Thoracic aorta (tissue), 2 donors: ENCODE results near the gene POLR3A. TPM values are rescaled to one million over a fixed set of nuclear protein-coding genes. Genes with fewer than 3 reads are reported as not detected.

Experiments used
- ATAC-seq: fragments of 150-250 bp; one replicate; pipeline ENCODE4 v1.8.0; 2017; ENCODE audit warnings: low read depth; ENCODE audit not compliant: insufficient number of reproducible peaks, low FRiP score
- DNase-seq: peaks from one replicate; pipeline ENCODE4 v3.0.0-alpha.2; 2020; ENCODE audit warnings: low spot score
- H3K27ac ChIP-seq, 2 donors: fragments of 200-600 bp; sonication (generic); 1 replicate in 1 of 2; 2 replicates in 1 of 2; pipeline ENCODE4 v1.5.1; 2016; ENCODE audit warnings: mild to moderate bottlenecking in 2 of 2, moderate library complexity in 2 of 2
- H3K27me3 ChIP-seq: fragments of 200-600 bp; sonication (generic); replicated peaks from 2 replicates; pipeline ENCODE4 v1.6.0; 2016; ENCODE audit warnings: mild to moderate bottlenecking; ENCODE audit not compliant: insufficient read depth
- H3K36me3 ChIP-seq: fragments of 200-600 bp; sonication (generic); one replicate; pipeline ENCODE4 v1.5.1; 2016
- H3K4me1 ChIP-seq, 2 donors: fragments of 200-600 bp; sonication (generic); 1 replicate in 1 of 2; 2 replicates in 1 of 2; pipeline versions ENCODE4 v1.5.1 to v1.6.0; 2016; ENCODE audit warnings: low read depth in 2 of 2, mild to moderate bottlenecking in 1 of 2; ENCODE audit not compliant: control insufficient read depth in 1 of 2
- H3K4me3 ChIP-seq: fragments of 200-600 bp; sonication (generic); 2 replicates; pipeline ENCODE4 v1.5.1; 2016; ENCODE audit warnings: mild to moderate bottlenecking
- H3K9me3 ChIP-seq: fragments of 200-600 bp; sonication (generic); 2 replicates; pipeline ENCODE4 v1.5.1; 2016
- CTCF ChIP-seq: fragments of 200-600 bp; sonication (generic); IDR thresholded peaks from one replicate; pipeline ENCODE4 v1.5.1; 2019; ENCODE audit warnings: antibody characterized with exemption
- total RNA-seq, 2 donors: library from RNA; depleted of rRNA; stranded (reverse); fragments of >200 nt; gene quantifications; one replicate each; pipeline versions ENCODE4 v1.1.0 to v1.2.3, GENCODE V29; 2016

Gene POLR3A
- total RNA-seq, 2 donors from 2014 or later: 12.3 to 19.3 TPM

- ATAC-seq (no peak), DNase-seq (no peak)
- no peak for TF ChIP-seq CTCF
- H3K4me1 ChIP-seq: peaks cover 0 to 19% of the 10 kb centered on the region in 2 donors
- H3K9me3 ChIP-seq: no peaks in the 10 kb centered on the region
- H3K27me3 ChIP-seq: no peaks in the 10 kb centered on the region
- H3K27ac ChIP-seq: no peak overlapping the region
- no peak overlapping the region for H3K4me3 ChIP-seq
- peaks cover 29% of the 10 kb centered on the region for H3K36me3 ChIP-seq
These were observed 12.9 kb upstream of the POLR3A start for GRCh38 chr10:78042058-78042751.

DNA sequence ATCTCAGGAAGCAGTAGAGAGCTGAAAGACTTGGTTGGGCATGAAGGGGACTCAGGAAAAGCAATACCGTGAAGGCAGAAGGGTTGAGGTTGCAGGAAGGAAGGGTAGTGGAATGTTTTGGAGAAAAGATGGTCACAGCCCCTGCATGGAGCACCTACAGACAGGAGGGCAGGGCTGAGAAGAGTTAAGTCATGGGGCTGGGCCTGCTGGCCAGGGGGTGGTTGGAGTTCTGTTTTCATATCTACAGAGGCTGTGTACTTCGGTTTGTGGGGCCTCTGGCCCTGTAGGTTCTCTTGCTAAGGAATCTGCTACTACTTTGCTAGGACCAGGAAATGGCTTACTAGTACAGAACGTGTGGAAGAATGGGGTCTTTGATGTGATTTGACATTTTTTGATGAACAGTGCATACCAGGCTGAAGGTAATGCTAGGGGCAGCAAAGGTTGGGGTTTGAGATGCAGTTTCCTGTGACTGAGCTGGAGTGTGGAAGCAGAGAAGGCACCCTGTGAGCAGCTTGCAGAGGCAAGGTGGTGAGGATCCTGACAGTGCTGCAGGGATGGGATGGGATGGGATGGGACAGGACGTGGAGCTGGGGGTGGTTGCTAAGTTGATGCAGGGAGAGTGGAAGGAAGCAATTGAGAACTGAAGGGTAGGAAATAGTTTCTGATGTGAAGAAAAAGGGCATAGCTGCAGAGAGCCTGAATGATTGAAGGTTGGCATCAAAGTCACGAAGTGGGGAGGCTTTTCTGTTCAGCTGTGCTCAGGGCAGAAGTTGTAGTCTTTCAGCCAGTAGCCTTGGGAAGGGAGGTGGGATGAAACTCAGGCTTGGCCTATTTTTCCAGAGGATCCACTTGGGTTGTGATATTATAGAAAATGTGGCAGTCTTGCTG is 12.1 kb upstream of the POLR3A start:
- Histone ChIP-seq H3K27me3 (no peaks in the 10 kb centered on the region), H3K27ac (no peak overlapping the region), H3K4me3 (no peak overlapping the region), H3K9me3 (no peaks in the 10 kb centered on the region), H3K36me3 (peaks cover 37% of the 10 kb centered on the region), H3K4me1 (peaks cover 2 to 27% of the 10 kb centered on the region in 2 donors)
- ATAC-seq (no peak), DNase-seq (no peak)
- TF ChIP-seq CTCF: no peak

DNA sequence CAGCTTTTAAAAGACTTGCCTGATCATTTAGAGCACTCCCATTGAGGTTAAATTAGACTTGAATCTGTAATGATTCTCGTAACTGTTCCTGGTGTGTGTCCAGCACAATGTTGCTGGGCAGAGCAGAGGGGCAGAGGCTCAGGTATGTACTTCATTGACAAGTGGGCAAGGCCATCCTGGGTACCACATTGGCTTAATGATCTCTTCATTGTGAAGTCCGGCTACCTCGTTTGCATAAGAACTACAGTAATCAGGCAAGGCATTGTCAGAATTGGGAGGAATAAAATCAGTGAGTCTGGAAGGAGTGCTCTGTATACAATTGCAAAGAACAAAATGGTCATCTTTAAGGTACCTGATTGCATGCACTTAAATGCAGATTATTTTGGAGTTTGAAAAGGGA is 10.4 kb upstream of the POLR3A start:
- H3K4me1 ChIP-seq: peaks cover 5 to 40% of the 10 kb centered on the region in 2 donors
- no peaks in the 10 kb centered on the region for H3K27me3 ChIP-seq
- H3K36me3 ChIP-seq: peaks cover 47% of the 10 kb centered on the region
- H3K27ac ChIP-seq: no peak overlapping the region
- no peak overlapping the region for H3K4me3 ChIP-seq
- DNase-seq: no peak
- no peak for TF ChIP-seq CTCF
- no peaks in the 10 kb centered on the region for H3K9me3 ChIP-seq
- ATAC-seq: no peak

GRCh38 chr10:78038791-78039547 is 9.7 kb upstream of the POLR3A start:
- Histone ChIP-seq H3K9me3 (no peaks in the 10 kb centered on the region), H3K27ac (no peak overlapping the region), H3K4me3 (no peak overlapping the region), H3K27me3 (no peaks in the 10 kb centered on the region), H3K4me1 (peaks cover 10 to 38% of the 10 kb centered on the region in 2 donors), H3K36me3 (peaks cover 47% of the 10 kb centered on the region)
- ATAC-seq (no peak), DNase-seq (no peak)
- TF ChIP-seq CTCF: no peak

GRCh38 chr10:78038105-78038504 is 8.8 kb upstream of the POLR3A start:
- Histone ChIP-seq H3K36me3 (peaks cover 47% of the 10 kb centered on the region), H3K27me3 (no peaks in the 10 kb centered on the region), H3K27ac (no peak overlapping the region), H3K4me3 (no peak overlapping the region), H3K4me1 (peaks cover 10 to 39% of the 10 kb centered on the region in 2 donors), H3K9me3 (no peaks in the 10 kb centered on the region)
- no peak for TF ChIP-seq CTCF
- ATAC-seq (no peak), DNase-seq (no peak)
